Kidney epithelial cell (primary cell): ENCODE measurements around the gene TBC1D16. TPM values are rescaled to one million over a fixed set of nuclear protein-coding genes. Genes with fewer than 3 reads are reported as not detected.

ENCODE experiments used
- DNase-seq: peaks from one replicate; pipeline ENCODE4 v3.0.0-alpha.2; 2010; ENCODE audit warnings: low read depth
- H3K27me3 ChIP-seq: 2 replicates; pipeline ENCODE4 v1.6.0; 2011; ENCODE audit warnings: low read length; ENCODE audit not compliant: control insufficient read depth, insufficient read depth
- H3K36me3 ChIP-seq: 2 replicates; pipeline ENCODE4 v1.5.1; 2011; ENCODE audit warnings: low read length; ENCODE audit not compliant: control insufficient read depth, insufficient read depth
- H3K4me3 ChIP-seq: 2 replicates; pipeline ENCODE4 v1.5.1; 2011; ENCODE audit warnings: low read depth, mild to moderate bottlenecking, control low read depth, low read length
- total RNA-seq: library from RNA; depleted of rRNA; stranded (reverse); fragments of >200 nt; gene quantifications from 2 replicates; pipeline ENCODE4 v1.2.3, GENCODE V29; 2015
- TF ChIP-seq, protein P1 (sequence below): IDR thresholded peaks from 2 replicates; pipeline ENCODE4 v1.5.1; 2011; ENCODE audit warnings: mild to moderate bottlenecking, moderate library complexity, low read length, control low read depth, inconsistent platforms; ENCODE audit not compliant: insufficient read depth, poor library complexity, severe bottlenecking

The TBC1D16 gene
- total RNA-seq, 1 donor from 2014 or later, result 58.5 TPM

DNA sequence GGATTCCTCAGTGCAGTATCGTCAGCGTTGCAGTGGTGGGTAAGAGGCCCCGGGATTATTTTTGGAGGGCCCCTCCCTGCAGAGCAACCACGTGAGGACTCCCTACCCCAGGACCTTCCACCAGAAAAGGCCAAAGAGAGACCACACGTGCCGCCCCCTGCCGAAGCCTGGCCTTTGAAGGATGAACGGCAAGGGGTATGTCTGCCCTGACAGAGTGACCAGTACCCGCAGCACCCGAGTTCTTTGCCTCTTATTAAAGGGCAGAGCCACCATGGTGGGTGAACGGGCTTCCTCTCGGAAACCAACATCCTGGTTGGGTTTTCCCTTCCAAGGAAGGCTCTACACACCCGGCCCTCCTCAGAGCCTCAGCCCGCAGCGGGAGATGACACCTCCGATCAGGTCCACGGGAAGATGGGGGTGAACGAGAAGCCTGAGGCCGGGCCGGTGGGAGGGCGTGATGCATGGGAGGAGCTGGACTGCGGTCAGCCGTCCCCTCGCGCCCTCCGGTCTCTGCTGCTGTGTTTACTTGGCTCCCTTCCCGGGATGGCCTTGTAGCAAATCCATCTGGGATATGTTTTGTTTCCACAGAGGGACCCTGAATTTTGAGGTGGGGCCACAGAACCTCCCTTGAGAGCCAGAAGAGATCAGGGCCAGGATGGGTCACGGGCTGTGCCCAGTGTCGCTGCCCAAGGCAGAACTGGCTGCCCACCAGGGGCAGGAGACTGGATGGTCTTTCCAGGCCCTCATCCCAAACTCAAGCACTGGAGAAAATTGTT, 49.1 kb downstream of the TBC1D16 start:
- Histone ChIP-seq H3K4me3 (no peak overlapping the region), H3K36me3 (no peaks in the 10 kb centered on the region), H3K27me3 (no peaks in the 10 kb centered on the region)
- no peak for DNase-seq
- TF ChIP-seq, protein P1, sequence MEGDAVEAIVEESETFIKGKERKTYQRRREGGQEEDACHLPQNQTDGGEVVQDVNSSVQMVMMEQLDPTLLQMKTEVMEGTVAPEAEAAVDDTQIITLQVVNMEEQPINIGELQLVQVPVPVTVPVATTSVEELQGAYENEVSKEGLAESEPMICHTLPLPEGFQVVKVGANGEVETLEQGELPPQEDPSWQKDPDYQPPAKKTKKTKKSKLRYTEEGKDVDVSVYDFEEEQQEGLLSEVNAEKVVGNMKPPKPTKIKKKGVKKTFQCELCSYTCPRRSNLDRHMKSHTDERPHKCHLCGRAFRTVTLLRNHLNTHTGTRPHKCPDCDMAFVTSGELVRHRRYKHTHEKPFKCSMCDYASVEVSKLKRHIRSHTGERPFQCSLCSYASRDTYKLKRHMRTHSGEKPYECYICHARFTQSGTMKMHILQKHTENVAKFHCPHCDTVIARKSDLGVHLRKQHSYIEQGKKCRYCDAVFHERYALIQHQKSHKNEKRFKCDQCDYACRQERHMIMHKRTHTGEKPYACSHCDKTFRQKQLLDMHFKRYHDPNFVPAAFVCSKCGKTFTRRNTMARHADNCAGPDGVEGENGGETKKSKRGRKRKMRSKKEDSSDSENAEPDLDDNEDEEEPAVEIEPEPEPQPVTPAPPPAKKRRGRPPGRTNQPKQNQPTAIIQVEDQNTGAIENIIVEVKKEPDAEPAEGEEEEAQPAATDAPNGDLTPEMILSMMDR, result no peak

DNA sequence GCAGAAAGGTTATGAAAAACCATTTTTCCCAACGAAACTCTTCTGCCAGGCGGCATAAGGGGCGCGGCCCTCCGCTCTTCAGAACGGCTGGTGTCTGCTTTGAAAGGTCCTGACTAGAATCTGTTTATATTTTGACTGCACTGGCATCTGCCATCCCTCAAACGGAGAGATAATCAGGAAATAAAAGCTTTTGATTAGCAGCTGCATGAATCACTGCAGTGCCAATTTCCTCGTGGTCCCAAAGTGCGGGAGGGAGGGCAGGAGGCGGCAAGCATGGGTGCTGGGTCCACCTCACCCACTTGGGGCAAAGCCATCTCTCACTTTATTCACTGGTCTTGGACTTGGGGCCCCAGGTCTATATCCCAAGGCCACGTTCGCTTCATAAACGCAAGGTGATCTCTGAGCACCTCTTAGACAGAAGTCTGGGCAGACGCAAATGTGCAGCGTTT, 49.7 kb downstream of the TBC1D16 start:
- no peak overlapping the region for H3K4me3 ChIP-seq
- TF ChIP-seq, protein P1, result no peak
- no peak for DNase-seq

DNA sequence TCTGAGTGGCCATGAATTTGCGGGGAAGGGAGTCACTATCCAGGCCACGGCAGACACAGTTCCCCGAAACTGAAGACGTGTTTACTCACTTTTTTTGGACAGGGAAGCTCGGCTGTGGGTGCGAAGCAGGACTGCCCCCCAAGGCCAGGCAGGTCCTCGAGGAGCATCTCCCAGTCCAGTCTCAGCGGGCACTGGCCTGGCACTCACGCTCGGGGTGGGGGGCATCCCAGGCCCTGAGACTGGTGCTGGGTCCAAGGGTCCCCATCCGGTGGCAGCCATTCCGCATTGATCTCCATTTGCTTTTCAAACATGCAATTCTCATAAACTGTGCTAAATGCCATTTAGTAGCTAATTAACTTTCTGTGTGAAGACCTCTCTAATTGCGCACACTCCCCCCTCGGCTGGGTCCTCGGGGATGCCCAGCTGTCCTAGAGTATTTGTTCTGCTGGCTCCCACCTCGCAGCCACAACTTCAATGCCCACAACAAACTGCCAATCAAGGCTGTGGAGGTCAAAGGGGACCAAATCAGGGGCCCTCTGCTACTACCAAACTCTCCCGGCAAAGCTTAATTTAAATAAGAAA, 50.2 kb downstream of the TBC1D16 start:
- TF ChIP-seq, protein P1, result no peak
- DNase-seq, result no peak
- Histone ChIP-seq H3K4me3 (no peak overlapping the region), H3K36me3 (no peaks in the 10 kb centered on the region), H3K27me3 (no peaks in the 10 kb centered on the region)

More for the DNA sequence above, 49.7 kb downstream of the TBC1D16 start:
- no peaks in the 10 kb centered on the region for H3K36me3 ChIP-seq
- no peaks in the 10 kb centered on the region for H3K27me3 ChIP-seq

DNA sequence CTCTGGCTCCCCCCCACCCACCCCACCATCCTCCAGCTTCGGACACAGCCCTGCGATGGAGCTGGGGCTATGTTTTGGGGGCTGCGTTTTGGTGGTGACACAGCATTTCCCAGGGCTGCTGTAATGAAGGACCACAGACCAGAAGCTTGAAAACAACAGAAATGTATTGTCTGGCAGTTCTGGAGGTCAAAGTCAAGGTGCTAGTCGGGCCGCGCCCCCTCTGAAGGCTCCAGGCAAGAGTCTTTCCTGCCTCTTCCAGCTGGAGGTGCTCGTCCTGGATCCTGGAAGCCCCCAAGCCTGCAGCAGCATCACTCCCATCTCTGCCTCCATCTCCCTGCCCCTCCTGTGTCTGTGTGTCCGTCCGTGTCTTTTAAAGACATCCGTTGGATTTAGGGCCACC, 50.8 kb downstream of the TBC1D16 start:
- no peak for DNase-seq
- TF ChIP-seq, protein P1, result no peak
- H3K4me3 ChIP-seq, result no peak overlapping the region
- H3K27me3 ChIP-seq, result no peaks in the 10 kb centered on the region
- H3K36me3 ChIP-seq, result no peaks in the 10 kb centered on the region

DNA sequence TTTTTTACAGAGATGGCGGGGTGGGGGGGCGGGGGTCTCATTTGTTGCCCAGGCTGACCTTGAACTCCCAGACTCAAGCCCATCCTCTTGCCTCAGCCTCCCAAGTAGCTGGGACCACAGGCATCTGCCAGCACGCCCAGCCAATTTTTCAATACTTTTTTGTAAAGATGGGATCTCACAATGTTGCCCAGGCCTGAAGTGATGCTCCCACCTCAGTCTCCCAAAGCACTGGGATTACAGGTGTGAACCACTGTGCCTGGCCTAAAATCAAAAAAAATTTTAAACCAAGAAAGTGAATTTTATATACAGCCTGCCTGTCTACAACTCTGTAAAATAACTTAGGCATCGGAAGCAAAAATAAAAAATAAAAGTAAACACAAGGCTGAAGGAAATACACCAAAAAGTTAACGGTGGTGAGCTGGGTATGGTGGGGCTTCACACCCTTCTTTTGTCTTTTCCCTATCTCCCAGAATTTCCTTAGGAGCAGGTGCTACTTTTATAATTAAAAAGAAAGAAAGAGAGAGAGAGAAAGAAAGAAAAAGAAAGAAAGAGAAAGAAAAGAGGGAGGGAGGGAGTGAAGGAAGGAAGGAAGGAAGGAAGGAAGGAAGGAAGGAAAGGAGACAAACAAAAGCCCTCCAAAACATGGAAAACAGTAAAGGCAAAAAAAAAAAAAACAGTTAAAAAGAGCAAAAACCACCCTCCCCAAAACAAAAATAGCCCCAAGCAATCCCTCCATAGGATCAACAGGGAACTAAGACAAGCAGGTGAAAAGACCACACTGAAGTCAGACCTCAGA, 51.4 kb downstream of the TBC1D16 start:
- Histone ChIP-seq H3K27me3 (no peaks in the 10 kb centered on the region), H3K4me3 (no peak overlapping the region), H3K36me3 (no peaks in the 10 kb centered on the region)
- TF ChIP-seq, protein P1, result no peak
- DNase-seq, result no peak
